WI38 (cell line): ENCODE data around the gene TMEM134.
"Not testable (repeated sequence)": the region's sequence is repeated elsewhere in the genome, so short reads cannot be mapped to it uniquely, and the experiment has no call there.

ENCODE experiments used
- H3K4me3 ChIP-seq: 2 replicates; pipeline ENCODE4 v1.5.1; 2011; ENCODE audit warnings: low read depth, mild to moderate bottlenecking, control low read depth, low read length
- TF ChIP-seq, protein P1 (sequence below): IDR thresholded peaks from 2 replicates; pipeline ENCODE4 v1.5.1; 2012; ENCODE audit warnings: low read depth, mild to moderate bottlenecking, control low read depth, low read length

The TMEM134 gene

DNA sequence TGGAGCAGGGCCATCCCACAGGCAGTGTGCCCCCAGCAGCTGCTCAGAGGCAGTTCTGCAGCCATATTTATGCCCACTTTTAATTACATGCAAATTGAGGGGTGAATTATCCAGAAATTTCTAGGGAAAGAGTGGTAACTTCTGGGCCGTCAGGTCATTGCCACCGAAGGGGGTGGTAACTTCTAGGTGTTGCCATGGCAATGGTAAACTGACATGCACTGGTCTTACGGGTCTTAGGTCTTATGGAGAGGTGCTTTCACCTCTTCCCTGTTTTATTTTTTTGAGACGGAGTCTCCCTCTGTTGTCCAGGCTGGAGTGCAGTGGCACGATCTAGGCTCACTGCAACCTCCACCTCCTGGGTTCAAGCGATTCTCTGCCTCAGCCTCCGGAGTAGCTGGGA is 3.8 kb upstream of the TMEM134 start:
- H3K4me3 ChIP-seq, result no peak overlapping the region
- TF ChIP-seq, protein P1, sequence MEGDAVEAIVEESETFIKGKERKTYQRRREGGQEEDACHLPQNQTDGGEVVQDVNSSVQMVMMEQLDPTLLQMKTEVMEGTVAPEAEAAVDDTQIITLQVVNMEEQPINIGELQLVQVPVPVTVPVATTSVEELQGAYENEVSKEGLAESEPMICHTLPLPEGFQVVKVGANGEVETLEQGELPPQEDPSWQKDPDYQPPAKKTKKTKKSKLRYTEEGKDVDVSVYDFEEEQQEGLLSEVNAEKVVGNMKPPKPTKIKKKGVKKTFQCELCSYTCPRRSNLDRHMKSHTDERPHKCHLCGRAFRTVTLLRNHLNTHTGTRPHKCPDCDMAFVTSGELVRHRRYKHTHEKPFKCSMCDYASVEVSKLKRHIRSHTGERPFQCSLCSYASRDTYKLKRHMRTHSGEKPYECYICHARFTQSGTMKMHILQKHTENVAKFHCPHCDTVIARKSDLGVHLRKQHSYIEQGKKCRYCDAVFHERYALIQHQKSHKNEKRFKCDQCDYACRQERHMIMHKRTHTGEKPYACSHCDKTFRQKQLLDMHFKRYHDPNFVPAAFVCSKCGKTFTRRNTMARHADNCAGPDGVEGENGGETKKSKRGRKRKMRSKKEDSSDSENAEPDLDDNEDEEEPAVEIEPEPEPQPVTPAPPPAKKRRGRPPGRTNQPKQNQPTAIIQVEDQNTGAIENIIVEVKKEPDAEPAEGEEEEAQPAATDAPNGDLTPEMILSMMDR, result no peak

DNA sequence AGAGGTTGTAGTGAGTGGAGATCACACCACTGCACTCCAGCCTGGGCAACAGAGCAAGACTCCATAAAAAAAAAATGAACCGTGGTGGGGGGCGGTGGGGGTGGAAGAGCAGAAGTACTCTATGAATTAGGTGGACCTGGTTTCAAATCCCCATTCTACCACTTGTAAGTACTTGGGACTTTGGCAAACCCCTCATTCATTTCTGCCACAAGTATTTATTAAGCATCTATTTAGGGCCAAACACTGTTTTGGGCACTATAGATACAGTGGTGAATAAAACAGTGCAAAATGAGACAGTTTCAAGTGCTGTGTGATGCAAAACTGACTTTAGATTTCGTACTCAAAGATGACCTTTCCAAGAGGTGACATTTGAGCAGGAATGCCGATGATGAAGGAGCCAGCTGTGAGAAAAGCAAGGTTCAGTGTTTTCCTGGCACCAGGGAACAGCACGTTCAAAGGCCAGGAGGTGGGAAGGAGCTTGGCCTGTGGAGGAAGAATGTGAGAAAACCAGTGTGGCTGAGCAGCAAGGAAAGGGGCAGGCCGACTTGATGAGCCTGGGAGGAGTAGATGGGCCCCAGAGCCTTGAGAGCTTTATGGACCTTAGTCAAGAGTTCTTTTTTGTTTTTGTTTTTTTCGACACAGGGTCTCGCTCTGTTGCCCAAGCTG is 1.4 kb upstream of the TMEM134 start:
- TF ChIP-seq, protein P1, result no peak
- no peak overlapping the region for H3K4me3 ChIP-seq

DNA sequence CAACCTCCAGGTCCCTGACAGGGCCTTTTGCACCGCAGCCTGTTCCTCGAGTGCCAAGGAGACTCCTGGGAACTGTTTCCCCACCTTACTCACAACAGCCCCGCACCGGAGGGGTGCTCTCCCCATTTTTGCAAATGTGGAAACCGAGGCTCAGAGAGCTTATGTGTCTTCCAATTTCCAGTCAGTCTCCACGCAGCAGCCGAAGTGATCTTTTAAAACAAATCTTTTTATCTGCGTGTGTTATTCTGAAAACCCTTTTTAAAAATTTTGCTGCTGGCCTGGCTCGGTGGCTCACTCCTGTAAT is 409 bp upstream of the TMEM134 start:
- TF ChIP-seq, protein P1, result no peak
- H3K4me3 ChIP-seq, result peak overlapping the region; percentile 56

GRCh38 chr11:67468456-67468758 is 644 bp downstream of the TMEM134 start:
- H3K4me3 ChIP-seq, result peak overlapping the region; percentile 81
- TF ChIP-seq, protein P1, result no peak

DNA sequence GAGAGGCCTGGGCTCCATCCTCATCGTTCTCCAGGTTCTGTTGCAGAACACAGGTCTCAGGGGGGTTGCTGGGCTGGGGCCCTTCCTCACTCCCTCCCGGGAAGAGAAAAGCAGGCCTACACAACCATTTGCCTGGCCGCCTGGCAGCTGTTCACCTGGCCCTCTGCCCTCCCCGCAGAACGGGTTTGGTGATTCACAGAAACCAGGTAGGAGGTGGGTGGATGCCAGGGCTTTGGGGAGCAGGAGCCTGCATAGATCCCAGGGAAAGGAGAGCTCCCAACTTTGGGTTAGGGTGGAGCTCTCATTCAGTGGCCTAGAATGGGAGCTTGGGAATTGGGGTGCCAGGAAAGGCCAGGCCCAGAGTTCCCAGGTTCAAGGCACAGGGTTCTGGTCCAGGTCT is 995 bp downstream of the TMEM134 start:
- peak overlapping the region; percentile 81 for H3K4me3 ChIP-seq
- TF ChIP-seq, protein P1, result no peak

- H3K4me3 ChIP-seq, result no peak overlapping the region
Observed at GRCh38 chr11:67466962-67467771, 1.9 kb downstream of the TMEM134 start.

GRCh38 chr11:67466367-67466766 is 2.7 kb downstream of the TMEM134 start:
- TF ChIP-seq, protein P1, result no peak
- H3K4me3 ChIP-seq, result no peak overlapping the region

More at GRCh38 chr11:67466962-67467771, 1.9 kb downstream of the TMEM134 start:
- TF ChIP-seq, protein P1, result no peak

DNA sequence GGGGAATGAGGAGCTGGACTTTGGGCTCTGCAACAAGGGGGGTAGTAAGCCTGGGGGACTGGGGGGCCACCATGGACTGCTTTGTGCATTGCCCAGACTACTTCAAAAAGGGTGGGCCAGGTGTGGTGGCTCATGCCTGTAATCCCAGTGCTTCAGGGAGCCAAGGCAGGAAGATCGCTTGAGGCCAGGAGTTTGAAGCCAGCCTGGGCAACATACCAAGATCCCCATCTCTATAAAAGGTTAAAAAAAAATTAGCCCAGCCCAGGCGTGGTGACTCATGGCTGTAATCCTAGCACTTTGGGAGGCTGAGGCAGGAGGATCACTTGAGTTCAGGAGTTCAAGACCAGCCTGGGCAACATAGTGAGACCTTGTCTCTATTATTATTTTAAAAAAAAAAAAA is 3.5 kb downstream of the TMEM134 start:
- not testable (repeated sequence) for H3K4me3 ChIP-seq
